NCI-H510A treated with DMSO at 0.1 percent for 48 hours (cell line): ENCODE results near the gene ZMIZ2.
"Not testable (repeated sequence)": the region's sequence is repeated elsewhere in the genome, so short reads cannot be mapped to it uniquely, and the experiment has no call there.

Source experiments
- DNase-seq: peaks from one replicate; lab custom pipeline; 2025; lab: John Stamatoyannopoulos, UW

The ZMIZ2 gene

GRCh38 chr7:44729949-44730590 lies 18.6 kb upstream of the ZMIZ2 start:
- DNase-seq: no peak

- not testable (repeated sequence) for DNase-seq
Observed at GRCh38 chr7:44732971-44733370, 15.7 kb upstream of the ZMIZ2 start.

- DNase-seq: no peak
Observed at GRCh38 chr7:44733708-44734481, 14.8 kb upstream of the ZMIZ2 start.

- DNase-seq: no peak
Observed at GRCh38 chr7:44735403-44736165, 13.1 kb upstream of the ZMIZ2 start.

- no peak for DNase-seq
Observed at GRCh38 chr7:44736896-44737295, 11.8 kb upstream of the ZMIZ2 start.

- DNase-seq: no peak
Observed at GRCh38 chr7:44738051-44738723, 10.5 kb upstream of the ZMIZ2 start.

GRCh38 chr7:44738876-44739665 lies 9.6 kb upstream of the ZMIZ2 start:
- no peak for DNase-seq

GRCh38 chr7:44740055-44740454 lies 8.6 kb upstream of the ZMIZ2 start:
- no peak for DNase-seq

GRCh38 chr7:44743750-44744149 lies 4.9 kb upstream of the ZMIZ2 start:
- no peak for DNase-seq

- DNase-seq: no peak
Observed at GRCh38 chr7:44748948-44749731, 493 bp downstream of the ZMIZ2 start.

- no peak for DNase-seq
Observed at GRCh38 chr7:44749992-44750391, 1.3 kb downstream of the ZMIZ2 start.

- DNase-seq: no peak
Observed at GRCh38 chr7:44750424-44750823, 1.8 kb downstream of the ZMIZ2 start.

GRCh38 chr7:44750921-44751571 lies 2.4 kb downstream of the ZMIZ2 start:
- no peak for DNase-seq

- DNase-seq: no peak
Observed at GRCh38 chr7:44752822-44753221, 4.2 kb downstream of the ZMIZ2 start.

- no peak for DNase-seq
Observed at GRCh38 chr7:44754802-44755697, 6.4 kb downstream of the ZMIZ2 start.

GRCh38 chr7:44755698-44756627 lies 7.3 kb downstream of the ZMIZ2 start:
- no peak for DNase-seq

GRCh38 chr7:44756904-44757303 lies 8.3 kb downstream of the ZMIZ2 start:
- DNase-seq: no peak

- DNase-seq: no peak
Observed at GRCh38 chr7:44757311-44757710, 8.7 kb downstream of the ZMIZ2 start.
